Measurements from ENCODE around the gene TMPRSS11A.

DNA sequence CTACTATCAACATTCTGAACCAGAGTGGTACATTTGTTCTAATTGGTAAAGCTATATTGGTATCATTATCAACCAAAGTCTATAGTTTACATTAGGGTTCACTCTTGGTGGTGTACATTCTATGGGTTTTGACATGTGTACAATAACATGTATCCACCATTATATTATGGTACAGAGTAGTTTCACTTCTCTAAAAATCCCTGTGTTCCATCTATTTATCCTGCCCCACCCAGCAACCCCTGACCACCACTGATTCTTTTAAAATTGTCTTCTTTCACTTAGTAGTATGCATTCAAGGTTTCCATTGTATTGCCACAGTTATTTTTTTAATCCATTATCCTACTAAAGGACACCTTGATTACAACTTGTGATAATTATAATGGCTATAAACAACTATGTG, 64.2 kb downstream of the TMPRSS11A start:
- TF ChIP-seq E2F4 (CRISPR knock-in tag; IDR thresholded peaks at IDR 0.05; ENCODE audit: borderline replicate concordance, low read depth) (no peak), TP53 (CRISPR knock-in tag; IDR thresholded peaks at IDR 0.05) (no peak), ZNF512 (CRISPR knock-in tag; IDR thresholded peaks at IDR 0.05; ENCODE audit: borderline replicate concordance) (no peak)
- TF ChIP-seq, protein P1, sequence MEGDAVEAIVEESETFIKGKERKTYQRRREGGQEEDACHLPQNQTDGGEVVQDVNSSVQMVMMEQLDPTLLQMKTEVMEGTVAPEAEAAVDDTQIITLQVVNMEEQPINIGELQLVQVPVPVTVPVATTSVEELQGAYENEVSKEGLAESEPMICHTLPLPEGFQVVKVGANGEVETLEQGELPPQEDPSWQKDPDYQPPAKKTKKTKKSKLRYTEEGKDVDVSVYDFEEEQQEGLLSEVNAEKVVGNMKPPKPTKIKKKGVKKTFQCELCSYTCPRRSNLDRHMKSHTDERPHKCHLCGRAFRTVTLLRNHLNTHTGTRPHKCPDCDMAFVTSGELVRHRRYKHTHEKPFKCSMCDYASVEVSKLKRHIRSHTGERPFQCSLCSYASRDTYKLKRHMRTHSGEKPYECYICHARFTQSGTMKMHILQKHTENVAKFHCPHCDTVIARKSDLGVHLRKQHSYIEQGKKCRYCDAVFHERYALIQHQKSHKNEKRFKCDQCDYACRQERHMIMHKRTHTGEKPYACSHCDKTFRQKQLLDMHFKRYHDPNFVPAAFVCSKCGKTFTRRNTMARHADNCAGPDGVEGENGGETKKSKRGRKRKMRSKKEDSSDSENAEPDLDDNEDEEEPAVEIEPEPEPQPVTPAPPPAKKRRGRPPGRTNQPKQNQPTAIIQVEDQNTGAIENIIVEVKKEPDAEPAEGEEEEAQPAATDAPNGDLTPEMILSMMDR (IDR thresholded peaks at IDR 0.05): no peak

All from WTC11 (cell line).